NCI-H526 treated with DMSO at 0.1 percent for 48 hours (cell line): Measurements from ENCODE around the gene RBFOX2.
"Not testable (repeated sequence)": the region's sequence is repeated elsewhere in the genome, so short reads cannot be mapped to it uniquely, and the experiment has no call there.

Source experiments
- DNase-seq: peaks from one replicate; lab custom pipeline; 2025; lab: John Stamatoyannopoulos, UW

The RBFOX2 gene

GRCh38 chr22:36008565-36008964 lies 20.1 kb downstream of the RBFOX2 start:
- DNase-seq, result no peak

GRCh38 chr22:36008131-36008530 lies 20.5 kb downstream of the RBFOX2 start:
- no peak for DNase-seq

- DNase-seq, result no peak
Observed at GRCh38 chr22:36003972-36004674, 24.5 kb downstream of the RBFOX2 start.

- DNase-seq, result no peak
Observed at GRCh38 chr22:36002718-36003260, 25.8 kb downstream of the RBFOX2 start.

- no peak for DNase-seq
Observed at GRCh38 chr22:36002084-36002483, 26.5 kb downstream of the RBFOX2 start.

GRCh38 chr22:35998748-35999147 lies 29.9 kb downstream of the RBFOX2 start:
- DNase-seq, result no peak

- no peak for DNase-seq
Observed at GRCh38 chr22:35997438-35997837, 31.2 kb downstream of the RBFOX2 start.

GRCh38 chr22:35996596-35996995 lies 32.0 kb downstream of the RBFOX2 start:
- no peak for DNase-seq

- no peak for DNase-seq
Observed at GRCh38 chr22:35995772-35996171, 32.9 kb downstream of the RBFOX2 start.

- DNase-seq, result no peak
Observed at GRCh38 chr22:35995348-35995747, 33.3 kb downstream of the RBFOX2 start.

- DNase-seq, result not testable (repeated sequence)
Observed at GRCh38 chr22:35993727-35994126, 34.9 kb downstream of the RBFOX2 start.

- no peak for DNase-seq
Observed at GRCh38 chr22:35993048-35993714, 35.4 kb downstream of the RBFOX2 start.

GRCh38 chr22:35991168-35991567 lies 37.5 kb downstream of the RBFOX2 start:
- no peak for DNase-seq

GRCh38 chr22:35988030-35988429 lies 40.6 kb downstream of the RBFOX2 start:
- no peak for DNase-seq

GRCh38 chr22:35987487-35987886 lies 41.1 kb downstream of the RBFOX2 start:
- DNase-seq, result peak; percentile 80

GRCh38 chr22:35986088-35986487 lies 42.5 kb downstream of the RBFOX2 start:
- DNase-seq, result no peak

- no peak for DNase-seq
Observed at GRCh38 chr22:35985371-35985770, 43.3 kb downstream of the RBFOX2 start.

- DNase-seq, result no peak
Observed at GRCh38 chr22:35984183-35985175, 44.1 kb downstream of the RBFOX2 start.

- DNase-seq, result no peak
Observed at GRCh38 chr22:35981900-35982299, 46.7 kb downstream of the RBFOX2 start.

GRCh38 chr22:35978889-35979288 lies 49.7 kb downstream of the RBFOX2 start:
- DNase-seq, result no peak

- no peak for DNase-seq
Observed at GRCh38 chr22:35978201-35978600, 50.4 kb downstream of the RBFOX2 start.

- DNase-seq, result no peak
Observed at GRCh38 chr22:35977136-35977535, 51.5 kb downstream of the RBFOX2 start.
